PC-9 (cell line): Measurements from ENCODE around the gene RAPGEF6. TPM values are rescaled to one million over a fixed set of nuclear protein-coding genes. Genes with fewer than 3 reads are reported as not detected.
"Not testable (repeated sequence)": the region's sequence is repeated elsewhere in the genome, so short reads cannot be mapped to it uniquely, and the experiment has no call there.

ENCODE experiments used
- BruUV-seq: library from RNA; stranded (reverse); fragments of 400-500 nt; replicated peaks from 2 replicates; lab custom pipeline; 2021; lab: Mats Ljungman, UMichigan
- CTCF ChIA-PET: fragments of 300-600 bp; sonication (Branson Sonifier 250); formaldehyde crosslinking; loops from one replicate; lab custom pipeline; 2022; ENCODE audit warnings: antibody characterized with exemption; lab: Charles Lee
- POLR2A ChIA-PET: fragments of 300-600 bp; sonication (Branson Sonifier 250); formaldehyde crosslinking; loops from one replicate; lab custom pipeline; 2022; ENCODE audit warnings: antibody characterized with exemption; ENCODE audit not compliant: unreplicated experiment; lab: Charles Lee
- DNase-seq, 2 experiments: peaks; one replicate each; pipeline versions ENCODE4 v3.0.0 to v3.0.0-alpha.2; 2015 to 2022; ENCODE audit warnings: mixed read lengths in 1 of 2
- H2AFZ ChIP-seq: fragments of 200-600 bp; sonication (generic); 2 replicates; pipeline ENCODE4 v1.8.1; 2017; ENCODE audit warnings: antibody characterized with exemption
- H3F3A ChIP-seq: fragments of 200-600 bp; sonication (generic); 2 replicates; pipeline ENCODE4 v1.8.1; 2017; ENCODE audit warnings: antibody characterized with exemption, mild to moderate bottlenecking, low read depth; ENCODE audit not compliant: insufficient read depth
- H3K27ac ChIP-seq: fragments of 200-600 bp; sonication (generic); 2 replicates; pipeline ENCODE4 v1.6.1; 2016; ENCODE audit warnings: mixed run types
- H3K27me3 ChIP-seq: fragments of 200-600 bp; sonication (generic); 2 replicates; pipeline ENCODE4 v1.6.1; 2016; ENCODE audit warnings: low read depth, mixed run types; ENCODE audit not compliant: insufficient read depth
- H3K36me3 ChIP-seq: fragments of 200-600 bp; sonication (generic); 2 replicates; pipeline ENCODE4 v1.6.1; 2016; ENCODE audit warnings: low read depth, mixed run types
- H3K4me1 ChIP-seq: fragments of 200-600 bp; sonication (generic); replicated peaks from 2 replicates; pipeline ENCODE4 v1.6.1; 2016; ENCODE audit warnings: mixed run types; ENCODE audit not compliant: insufficient read depth
- H3K4me2 ChIP-seq: fragments of 200-600 bp; sonication (generic); 2 replicates; pipeline ENCODE4 v1.6.1; 2017; ENCODE audit warnings: mixed run types
- H3K4me3 ChIP-seq: fragments of 200-600 bp; sonication (generic); 2 replicates; pipeline ENCODE4 v1.6.1; 2016; ENCODE audit warnings: mixed run types
- H3K79me2 ChIP-seq: fragments of 200-600 bp; sonication (generic); 2 replicates; pipeline ENCODE4 v1.6.1; 2017; ENCODE audit warnings: low read depth, mixed run types
- H3K9me2 ChIP-seq: fragments of 200-600 bp; sonication (generic); 2 replicates; pipeline ENCODE4 v1.8.1; 2017; ENCODE audit warnings: mild to moderate bottlenecking; ENCODE audit not compliant: insufficient read depth
- H3K9me3 ChIP-seq: fragments of 200-600 bp; sonication (generic); 2 replicates; pipeline ENCODE4 v1.8.1; 2016; ENCODE audit warnings: low read depth; ENCODE audit not compliant: insufficient read depth
- H4K20me1 ChIP-seq: fragments of 200-600 bp; sonication (generic); 2 replicates; pipeline ENCODE4 v1.8.1; 2017; ENCODE audit not compliant: insufficient read depth
- EZH2 ChIP-seq: fragments of 200-600 bp; sonication (generic); IDR thresholded peaks from 2 replicates; pipeline ENCODE4 v1.8.0; 2017; ENCODE audit warnings: antibody characterized with exemption, low read depth
- intact Hi-C: fragments of 100-400 bp; cut with micrococcal nuclease; formaldehyde crosslinking; loops from one replicate; pipeline ENCODE4 v1.10.0; 2022; ENCODE audit not compliant: unreplicated experiment
- total RNA-seq: library from RNA; stranded (reverse); gene quantifications from 2 replicates; pipeline ENCODE4 v1.2.3, GENCODE V29; 2021
- TF ChIP-seq, protein P1 (sequence below): fragments of 200-600 bp; sonication (generic); conservative IDR thresholded peaks from 2 replicates; pipeline ENCODE4 v1.6.1; 2017; ENCODE audit warnings: mixed run types, antibody characterized with exemption, mild to moderate bottlenecking, moderate library complexity

The RAPGEF6 gene
- total RNA-seq, 1 experiment from 2014 or later, result 17.1 TPM

DNA sequence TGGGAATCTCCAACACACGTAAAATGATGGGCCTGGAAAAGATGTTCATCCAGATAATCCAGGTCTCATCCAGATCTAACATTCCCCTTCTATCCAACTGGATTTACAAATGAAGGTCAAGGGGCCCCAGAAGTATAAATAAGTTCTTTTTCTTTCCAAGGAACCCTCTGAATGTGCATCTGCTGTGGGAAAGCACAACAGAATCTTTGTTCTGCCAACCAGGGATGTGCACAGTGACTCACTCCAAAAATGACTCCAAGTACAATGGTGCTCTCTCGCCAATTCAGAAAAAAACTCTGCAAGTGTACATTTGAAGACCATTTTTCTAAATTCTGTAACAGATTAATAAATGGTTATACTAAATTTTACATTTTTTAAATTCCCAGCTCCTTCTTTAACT is 12.4 kb downstream of the RAPGEF6 start:
- Histone ChIP-seq H3F3A (no peaks in the 10 kb centered on the region), H3K9me3 (no peaks in the 10 kb centered on the region), H3K9me2 (no peaks in the 10 kb centered on the region), H4K20me1 (peaks cover 11% of the 10 kb centered on the region; the same call in 1 of the 2 replicates), H2AFZ (no peak overlapping the region), H3K79me2 (peaks cover 100% of the 10 kb centered on the region), H3K27me3 (no peaks in the 10 kb centered on the region), H3K27ac (no peak overlapping the region), H3K4me1 (no peaks in the 10 kb centered on the region), H3K4me3 (no peak overlapping the region), H3K4me2 (no peak overlapping the region), H3K36me3 (no peaks in the 10 kb centered on the region; the same call in 1 of the 2 replicates)
- POLR2A ChIA-PET, result no interaction called here
- CTCF ChIA-PET, result no interaction called here
- no peak for DNase-seq
- intact Hi-C loops, result no loop called here
- no peak for TF ChIP-seq EZH2
- TF ChIP-seq, protein P1, sequence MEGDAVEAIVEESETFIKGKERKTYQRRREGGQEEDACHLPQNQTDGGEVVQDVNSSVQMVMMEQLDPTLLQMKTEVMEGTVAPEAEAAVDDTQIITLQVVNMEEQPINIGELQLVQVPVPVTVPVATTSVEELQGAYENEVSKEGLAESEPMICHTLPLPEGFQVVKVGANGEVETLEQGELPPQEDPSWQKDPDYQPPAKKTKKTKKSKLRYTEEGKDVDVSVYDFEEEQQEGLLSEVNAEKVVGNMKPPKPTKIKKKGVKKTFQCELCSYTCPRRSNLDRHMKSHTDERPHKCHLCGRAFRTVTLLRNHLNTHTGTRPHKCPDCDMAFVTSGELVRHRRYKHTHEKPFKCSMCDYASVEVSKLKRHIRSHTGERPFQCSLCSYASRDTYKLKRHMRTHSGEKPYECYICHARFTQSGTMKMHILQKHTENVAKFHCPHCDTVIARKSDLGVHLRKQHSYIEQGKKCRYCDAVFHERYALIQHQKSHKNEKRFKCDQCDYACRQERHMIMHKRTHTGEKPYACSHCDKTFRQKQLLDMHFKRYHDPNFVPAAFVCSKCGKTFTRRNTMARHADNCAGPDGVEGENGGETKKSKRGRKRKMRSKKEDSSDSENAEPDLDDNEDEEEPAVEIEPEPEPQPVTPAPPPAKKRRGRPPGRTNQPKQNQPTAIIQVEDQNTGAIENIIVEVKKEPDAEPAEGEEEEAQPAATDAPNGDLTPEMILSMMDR, result no peak
- no TSS peak for BruUV-seq

DNA sequence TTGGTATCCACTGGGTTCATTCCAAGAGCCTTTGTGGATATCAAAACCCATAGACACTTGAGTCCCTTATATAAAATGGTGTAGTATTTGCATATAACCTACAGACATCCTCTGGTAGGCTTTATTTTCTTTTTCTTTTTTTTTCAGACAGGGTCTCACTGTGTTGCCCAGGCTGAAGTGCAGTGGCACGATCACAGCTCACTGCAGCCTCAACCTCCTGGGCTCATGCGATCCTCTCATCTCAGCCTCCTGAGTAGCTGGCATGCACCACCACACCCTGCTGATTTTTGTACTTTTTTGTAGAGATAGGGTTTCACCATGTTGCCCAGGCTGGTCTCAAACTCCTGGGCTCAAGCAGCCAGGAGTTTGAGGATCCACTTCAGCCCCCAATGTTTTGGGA is 13.9 kb downstream of the RAPGEF6 start:
- DNase-seq, CTCF ChIA-PET, H3K27me3 ChIP-seq, H2AFZ ChIP-seq, H3K4me2 ChIP-seq, POLR2A ChIA-PET, H3K27ac ChIP-seq, BruUV-seq, H3K4me1 ChIP-seq, H4K20me1 ChIP-seq, H3K9me2 ChIP-seq, H3K36me3 ChIP-seq, H3K9me3 ChIP-seq, intact Hi-C loops, H3K4me3 ChIP-seq, H3F3A ChIP-seq: not testable (repeated sequence)
- H3K79me2 ChIP-seq, result peaks cover 100% of the 10 kb centered on the region

DNA sequence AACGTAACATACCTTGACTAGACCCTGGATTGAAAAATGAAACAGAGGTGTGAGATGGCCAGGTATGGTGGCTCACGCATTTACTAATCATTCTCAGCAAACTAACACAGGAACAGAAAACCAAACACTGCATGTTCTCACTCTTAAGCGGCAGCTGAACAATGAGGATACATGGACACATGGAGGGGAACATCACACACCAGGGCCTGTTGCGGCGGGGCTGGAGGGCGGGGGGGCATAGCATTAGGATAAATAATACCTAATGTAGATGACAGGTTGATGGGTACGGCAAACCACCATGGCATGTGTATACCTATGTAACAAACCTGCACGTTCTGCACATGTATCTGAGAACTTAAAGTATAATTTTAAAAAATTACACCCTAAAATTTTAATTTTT is 15.9 kb downstream of the RAPGEF6 start:
- Histone ChIP-seq H3K4me2 (no peak overlapping the region), H3K4me1 (peaks cover 12% of the 10 kb centered on the region; the same call in 1 of the 2 replicates), H2AFZ (no peak overlapping the region), H3F3A (no peaks in the 10 kb centered on the region), H3K36me3 (no peaks in the 10 kb centered on the region), H3K9me2 (no peaks in the 10 kb centered on the region), H3K27ac (no peak overlapping the region), H3K79me2 (peaks cover 100% of the 10 kb centered on the region), H3K4me3 (no peak overlapping the region), H3K27me3 (no peaks in the 10 kb centered on the region), H3K9me3 (no peaks in the 10 kb centered on the region), H4K20me1 (0 out of 2 replicates have a peak, but pooled peaks cover 9% of the 10 kb centered on the region)
- ChIA-PET POLR2A (no interaction called here), CTCF (no interaction called here)
- intact Hi-C loops, result no loop called here
- no peak for TF ChIP-seq EZH2
- TF ChIP-seq, protein P1, result no peak
- no TSS peak for BruUV-seq
- no peak for DNase-seq
